ENCODE measurements around the gene ARHGAP6.

GRCh38 chrX:11259437-11259836, 406.3 kb downstream of the ARHGAP6 start:
- TF ChIP-seq CTCF (IDR thresholded peaks at IDR 0.05) (no peak), POLR2A (IDR thresholded peaks at IDR 0.05) (no peak)
